ENCODE measurements around the gene C19orf38. TPM values are rescaled to one million over a fixed set of nuclear protein-coding genes. Genes with fewer than 3 reads are reported as not detected.
"Not testable (repeated sequence)": the region's sequence is repeated elsewhere in the genome, so short reads cannot be mapped to it uniquely, and the experiment has no call there.

Gene C19orf38
- total and polyA plus RNA-seq, 10 donors, result 10.2 to 48.1 (median 17.9) TPM

- Histone ChIP-seq H3K36me3 (peaks cover 0 to 69% (median 0%) of the 10 kb centered on the region in 6 donors), H3K4me3 (no peak overlapping the region), H3K9me3 (no peaks in the 10 kb centered on the region), H3K27ac (no peak overlapping the region), H3K27me3 (replicated peaks in 1 of 7) (no peaks in the 10 kb centered on the region), H3K4me1 (peaks cover 0 to 9% (median 0%) of the 10 kb centered on the region in 6 donors)
- intact Hi-C loops (cut with DNase I; ENCODE audit: low total_unique reads), result no loop called here
- WGBS, 5 donors, result 66 to 88% (median 71%) methylated on average over 5 of the region's 5 CpGs
- TF ChIP-seq CTCF (IDR thresholded peaks at IDR 0.05 in 8 of 11, conservative IDR thresholded peaks at IDR 0.05 in 3 of 11), result peak in 9 of 11 experiments; percentile 18 to 64 (median 52)
- no peak for TF ChIP-seq POLR2AphosphoS5 (IDR thresholded peaks at IDR 0.05)
- no peak for TF ChIP-seq POLR2A (IDR thresholded peaks at IDR 0.05)
- DNase-seq, result no peak
Measured at GRCh38 chr19:10855879-10856522, 7.8 kb downstream of the C19orf38 start.

GRCh38 chr19:10856899-10857298, 8.7 kb downstream of the C19orf38 start:
- H3K4me3 ChIP-seq; DNase-seq; H3K9me3 ChIP-seq; H3K27ac ChIP-seq; intact Hi-C loops (cut with DNase I; ENCODE audit: low total_unique reads); H3K27me3 ChIP-seq (replicated peaks in 1 of 7): not testable (repeated sequence)
- peaks cover 0 to 15% (median 0%) of the 10 kb centered on the region in 6 donors for H3K4me1 ChIP-seq
- WGBS, 5 donors, result 94 to 100% (median 100%) methylated on average over 1 of the region's 1 CpG
- peaks cover 0 to 64% (median 0%) of the 10 kb centered on the region in 6 donors for H3K36me3 ChIP-seq

GRCh38 chr19:10858204-10858828, 10.1 kb downstream of the C19orf38 start:
- WGBS, 5 donors, result 45 to 70% (median 58%) methylated on average over 4 of the region's 4 CpGs
- Histone ChIP-seq H3K36me3 (peaks cover 0 to 52% (median 0%) of the 10 kb centered on the region in 6 donors), H3K4me3 (no peak overlapping the region), H3K4me1 (peaks cover 0 to 15% (median 0%) of the 10 kb centered on the region in 6 donors), H3K27me3 (replicated peaks in 1 of 7) (no peaks in the 10 kb centered on the region), H3K9me3 (no peaks in the 10 kb centered on the region), H3K27ac (no peak overlapping the region)
- intact Hi-C loops (cut with DNase I; ENCODE audit: low total_unique reads), result no loop called here
- no peak for TF ChIP-seq POLR2A (IDR thresholded peaks at IDR 0.05)
- peak in 10 of 11 experiments; percentile 20 to 66 (median 56) for TF ChIP-seq CTCF (IDR thresholded peaks at IDR 0.05 in 8 of 11, conservative IDR thresholded peaks at IDR 0.05 in 3 of 11)
- TF ChIP-seq POLR2AphosphoS5 (IDR thresholded peaks at IDR 0.05), result no peak
- DNase-seq, result no peak

GRCh38 chr19:10861103-10861651, 13.0 kb downstream of the C19orf38 start:
- Histone ChIP-seq H3K9me3 (no peaks in the 10 kb centered on the region), H3K36me3 (peaks cover 0 to 42% (median 0%) of the 10 kb centered on the region in 6 donors), H3K4me1 (peaks cover 0 to 28% (median 11%) of the 10 kb centered on the region in 6 donors), H3K4me3 (no peak overlapping the region), H3K27me3 (replicated peaks in 1 of 7) (no peaks in the 10 kb centered on the region), H3K27ac (peak overlapping the region in 4 of 8 donors; percentile 9 to 51 (median 44))
- TF ChIP-seq CTCF (IDR thresholded peaks at IDR 0.05 in 8 of 11, conservative IDR thresholded peaks at IDR 0.05 in 3 of 11) (peak in 9 of 11 experiments; percentile 7 to 68 (median 53)), POLR2A (IDR thresholded peaks at IDR 0.05) (no peak), POLR2AphosphoS5 (IDR thresholded peaks at IDR 0.05) (peak in 1 of 3 donors; percentile 10)
- intact Hi-C loops (cut with DNase I; ENCODE audit: low total_unique reads), result loop anchor here (5.0 kb wide), 1 partner anchor 144 kb away; the partner anchor contains the start of gene DNM2
- DNase-seq, result no peak
- WGBS, 5 donors, result 55 to 76% (median 62%) methylated on average over 7 of the region's 7 CpGs
